Left ventricle myocardium inferior (tissue), 1 donor: Measurements from ENCODE around the gene TAAR6. TPM values are rescaled to one million over a fixed set of nuclear protein-coding genes. Genes with fewer than 3 reads are reported as not detected.

Source experiments
- DNase-seq: peaks from one replicate; pipeline ENCODE4 v3.0.0-alpha.2; 2020
- H3K27ac ChIP-seq: fragments of 200-600 bp; replicated peaks from 2 replicates; pipeline ENCODE4 v1.8.0; 2021
- H3K27me3 ChIP-seq: fragments of 200-600 bp; 2 replicates; pipeline ENCODE4 v1.8.0; 2021; ENCODE audit warnings: low read depth
- H3K36me3 ChIP-seq: fragments of 200-600 bp; 2 replicates; pipeline ENCODE4 v1.8.0; 2021
- H3K4me1 ChIP-seq: fragments of 200-600 bp; 2 replicates; pipeline ENCODE4 v1.8.0; 2021
- H3K4me3 ChIP-seq: fragments of 200-600 bp; 2 replicates; pipeline ENCODE4 v1.8.0; 2021; ENCODE audit warnings: mild to moderate bottlenecking, moderate library complexity
- H3K9me3 ChIP-seq: fragments of 200-600 bp; replicated peaks from 2 replicates; pipeline ENCODE4 v1.8.0; 2021
- CTCF ChIP-seq: fragments of 200-600 bp; IDR thresholded peaks from 2 replicates; pipeline ENCODE4 v1.8.0; 2021; ENCODE audit warnings: antibody characterized with exemption, mild to moderate bottlenecking, borderline replicate concordance
- intact Hi-C: fragments of 100-400 bp; cut with micrococcal nuclease; formaldehyde crosslinking; loops from one replicate; pipeline ENCODE4 v1.11.0; 2022
- total RNA-seq: library from RNA; stranded (reverse); fragmentation: NEBNext Ultra II Directional; extraction: Animal tissue kit (Norgen Biotek cat#: 25700); gene quantifications from one replicate; pipeline ENCODE4 v1.2.1, GENCODE V29; 2021
- donor health status: DM: no; HTN: yes; CAD: no; lungs with severe emphysema.

The TAAR6 gene
- total RNA-seq, 1 donor from 2014 or later, result not detected

- H3K9me3 ChIP-seq, result no peaks in the 10 kb centered on the region
- H3K36me3 ChIP-seq, result no peaks in the 10 kb centered on the region
- no peak for TF ChIP-seq CTCF
- peaks cover 53% of the 10 kb centered on the region for H3K27me3 ChIP-seq
- intact Hi-C loops, result no loop called here
- no peak overlapping the region for H3K27ac ChIP-seq
- DNase-seq, result no peak
- H3K4me1 ChIP-seq, result no peaks in the 10 kb centered on the region
- no peak overlapping the region for H3K4me3 ChIP-seq
These were observed 1.5 kb upstream of the TAAR6 start for GRCh38 chr6:132568611-132569010.

- H3K4me1 ChIP-seq, result no peaks in the 10 kb centered on the region
- DNase-seq, result no peak
- H3K27me3 ChIP-seq, result peaks cover 47% of the 10 kb centered on the region
- H3K9me3 ChIP-seq, result no peaks in the 10 kb centered on the region
- intact Hi-C loops, result no loop called here
- H3K4me3 ChIP-seq, result no peak overlapping the region
- H3K36me3 ChIP-seq, result no peaks in the 10 kb centered on the region
- no peak for TF ChIP-seq CTCF
- no peak overlapping the region for H3K27ac ChIP-seq
These were observed 952 bp upstream of the TAAR6 start for GRCh38 chr6:132569170-132569569.

DNA sequence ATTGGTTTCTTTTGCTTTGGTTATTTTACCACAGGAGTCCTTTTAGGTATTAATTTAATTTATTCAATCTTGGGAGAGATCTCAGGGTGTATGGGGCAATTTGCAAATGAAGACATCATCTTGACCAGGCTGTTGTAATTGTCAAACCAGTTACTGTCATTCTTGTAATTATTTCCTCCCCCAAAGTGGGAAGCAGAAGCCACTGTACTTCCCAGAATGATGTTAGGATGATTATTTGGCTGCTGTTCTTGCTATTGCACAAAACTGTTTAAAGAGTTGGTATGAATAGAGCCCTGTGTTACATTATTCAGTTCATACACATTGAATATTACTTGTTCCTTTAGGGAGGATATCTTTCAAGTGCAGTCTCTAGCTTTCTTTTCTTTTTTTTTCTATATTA lies 1.7 kb downstream of the TAAR6 start:
- TF ChIP-seq CTCF, result no peak
- Histone ChIP-seq H3K4me3 (no peak overlapping the region), H3K27ac (no peak overlapping the region), H3K27me3 (peaks cover 29% of the 10 kb centered on the region), H3K4me1 (no peaks in the 10 kb centered on the region), H3K9me3 (no peaks in the 10 kb centered on the region), H3K36me3 (no peaks in the 10 kb centered on the region)
- no peak for DNase-seq
- intact Hi-C loops, result no loop called here

- intact Hi-C loops, result no loop called here
These were observed 14.6 kb downstream of the TAAR6 start for GRCh38 chr6:132584698-132585097.

DNA sequence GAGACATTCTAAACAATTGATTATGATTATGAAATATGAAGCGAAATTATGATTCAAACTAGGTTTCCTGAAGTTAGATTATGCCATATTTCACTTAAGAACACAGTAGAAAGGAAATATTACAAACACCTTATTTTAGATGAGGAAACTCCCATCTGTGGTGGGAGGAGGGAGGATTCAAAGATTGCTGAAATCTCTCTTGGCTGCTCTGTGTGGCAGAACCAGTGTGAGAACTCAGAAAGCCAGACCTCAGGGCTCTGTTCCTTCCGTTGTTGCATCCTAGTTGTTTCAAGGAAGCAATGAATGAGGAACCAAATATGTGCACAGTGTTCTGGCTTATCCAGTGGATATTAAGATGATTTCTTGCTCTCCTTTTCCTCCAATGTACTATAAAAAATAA lies 17.3 kb downstream of the TAAR6 start:
- no peak overlapping the region for H3K27ac ChIP-seq
- DNase-seq, result no peak

More at GRCh38 chr6:132584698-132585097, 14.6 kb downstream of the TAAR6 start:
- Histone ChIP-seq H3K4me1 (no peaks in the 10 kb centered on the region), H3K27me3 (peaks cover 10% of the 10 kb centered on the region), H3K9me3 (peaks cover 10% of the 10 kb centered on the region), H3K36me3 (no peaks in the 10 kb centered on the region), H3K4me3 (no peak overlapping the region), H3K27ac (no peak overlapping the region)
- DNase-seq, result no peak
- no peak for TF ChIP-seq CTCF

More for the DNA sequence above, 17.3 kb downstream of the TAAR6 start:
- intact Hi-C loops, result no loop called here
- peaks cover 16% of the 10 kb centered on the region for H3K27me3 ChIP-seq
- no peak for TF ChIP-seq CTCF
- H3K9me3 ChIP-seq, result no peaks in the 10 kb centered on the region
- no peak overlapping the region for H3K4me3 ChIP-seq
- H3K4me1 ChIP-seq, result no peaks in the 10 kb centered on the region
- H3K36me3 ChIP-seq, result no peaks in the 10 kb centered on the region
